Endothelial cell of umbilical vein (primary cell): ENCODE measurements around the gene NMT1. TPM values are rescaled to one million over a fixed set of nuclear protein-coding genes. Genes with fewer than 3 reads are reported as not detected.

Source experiments
- BruUV-seq: library from RNA; stranded (reverse); fragments of 400-500 nt; replicated peaks from 2 replicates; lab custom pipeline; 2021; lab: Mats Ljungman, UMichigan
- CTCF ChIA-PET: fragments of 300-600, 350-600 bp; sonication (Branson Sonifier 250); formaldehyde crosslinking; loops from one replicate; lab custom pipeline; 2021; ENCODE audit warnings: antibody characterized with exemption, inconsistent platforms; lab: Charles Lee
- POLR2A ChIA-PET: fragments of 300-600, 350-600 bp; sonication (Branson Sonifier 250); formaldehyde crosslinking; loops from one replicate; lab custom pipeline; 2021; ENCODE audit warnings: antibody characterized with exemption, inconsistent platforms; lab: Charles Lee
- DNase-seq: peaks from one replicate; pipeline ENCODE4 v3.0.0-alpha.2; 2011; ENCODE audit warnings: low read depth, low spot score
- FAIRE-seq: peaks from 2 replicates; lab custom pipeline; 2011; peaks lifted over from hg19 to GRCh38; lab: Jason Lieb, UNC
- H2AFZ ChIP-seq: 2 replicates; pipeline ENCODE4 v1.6.0; 2012; ENCODE audit warnings: low read depth, low read length, control low read depth, inconsistent platforms
- H3K27ac ChIP-seq: 2 replicates; pipeline ENCODE4 v1.5.1; 2011; ENCODE audit warnings: low read depth, mild to moderate bottlenecking, control low read depth, low read length, moderate library complexity; ENCODE audit not compliant: insufficient read depth
- H3K27me3 ChIP-seq, 2 experiments: 2 replicates each; pipeline versions ENCODE4 v1.6.0 to v1.6.1; 2011; ENCODE audit warnings: low read length in 2 of 2, mixed read lengths in 1 of 2; ENCODE audit not compliant: control insufficient read depth in 2 of 2, insufficient read depth in 2 of 2
- H3K36me3 ChIP-seq, 2 experiments: 2 replicates in 1 of 2; 3 replicates in 1 of 2; pipeline ENCODE4 v1.5.1; 2011; ENCODE audit warnings: low read length in 2 of 2, mild to moderate bottlenecking in 1 of 2, moderate library complexity in 1 of 2; ENCODE audit not compliant: control insufficient read depth in 2 of 2, insufficient read depth in 2 of 2; ENCODE audit errors: extremely low read depth in 1 of 2
- H3K4me1 ChIP-seq: 3 replicates; pipeline ENCODE4 v1.5.1; 2011; ENCODE audit warnings: mild to moderate bottlenecking, low read length; ENCODE audit not compliant: control insufficient read depth, insufficient read depth; ENCODE audit errors: extremely low read depth
- H3K4me2 ChIP-seq: 2 replicates; pipeline ENCODE4 v1.6.1; 2011; ENCODE audit warnings: low read length, control low read depth, mixed read lengths; ENCODE audit not compliant: insufficient read depth
- H3K4me3 ChIP-seq, 3 experiments: fragments of 200-600 bp in 1 of 3; sonication (generic), shearing (Covaris generic) in 1 of 3; replicated peaks in 1 of 3; 2 replicates each; pipeline ENCODE4 v1.5.1; 2011 to 2016; ENCODE audit warnings: control low read depth in 3 of 3, low read length in 3 of 3, mild to moderate bottlenecking in 2 of 3, inconsistent platforms in 1 of 3, low read depth in 1 of 3, moderate library complexity in 1 of 3; ENCODE audit not compliant: insufficient read depth in 1 of 3
- H3K79me2 ChIP-seq: 2 replicates; pipeline ENCODE4 v1.6.0; 2012; ENCODE audit warnings: low read length, inconsistent platforms; ENCODE audit not compliant: control insufficient read depth, insufficient read depth
- H3K9ac ChIP-seq: replicated peaks from 2 replicates; pipeline ENCODE3; 2011; ENCODE audit warnings: low read length, control low read depth; ENCODE audit not compliant: insufficient read depth; ENCODE audit errors: extremely low read depth
- H3K9me1 ChIP-seq: replicated peaks from 3 replicates; pipeline ENCODE4 v1.6.0; 2011; ENCODE audit warnings: mild to moderate bottlenecking, low read length; ENCODE audit not compliant: control insufficient read depth, insufficient read depth; ENCODE audit errors: extremely low read depth
- H3K9me3 ChIP-seq: replicated peaks from 2 replicates; pipeline ENCODE4 v1.5.1; 2012; ENCODE audit warnings: low read length, inconsistent platforms; ENCODE audit not compliant: control insufficient read depth, insufficient read depth
- H4K20me1 ChIP-seq: replicated peaks from 2 replicates; pipeline ENCODE3; 2011; ENCODE audit warnings: mild to moderate bottlenecking, low read length; ENCODE audit not compliant: control insufficient read depth, insufficient read depth; ENCODE audit errors: extremely low read depth
- CTCF ChIP-seq, 2 donors: IDR thresholded peaks; 1 replicate in 1 of 2; 2 replicates in 1 of 2; pipeline ENCODE4 v1.5.1; 2011; ENCODE audit warnings: low read length in 2 of 2, mild to moderate bottlenecking in 2 of 2, moderate library complexity in 2 of 2, control low read depth in 1 of 2, inconsistent platforms in 1 of 2, low read depth in 1 of 2; ENCODE audit not compliant: insufficient read depth in 1 of 2; ENCODE audit errors: extremely low read depth in 1 of 2
- EZH2 ChIP-seq: IDR thresholded peaks from 2 replicates; pipeline ENCODE4 v1.6.1; 2012; ENCODE audit warnings: borderline replicate concordance, low read depth, mild to moderate bottlenecking, moderate library complexity, low read length, inconsistent platforms; ENCODE audit not compliant: severe bottlenecking
- FOS ChIP-seq: IDR thresholded peaks from 2 replicates; pipeline ENCODE4 v1.6.1; 2011; ENCODE audit warnings: mild to moderate bottlenecking, low read length, moderate library complexity, borderline replicate concordance; ENCODE audit not compliant: insufficient read depth
- GATA2 ChIP-seq: IDR thresholded peaks from 2 replicates; pipeline ENCODE4 v1.7.0; 2011; ENCODE audit warnings: low read depth, mild to moderate bottlenecking, moderate library complexity, mixed read lengths, low read length; ENCODE audit not compliant: insufficient read length, insufficient read depth
- JUN ChIP-seq: IDR thresholded peaks from 2 replicates; pipeline ENCODE4 v1.6.1; 2011; ENCODE audit warnings: borderline replicate concordance, low read depth; ENCODE audit not compliant: insufficient read length, insufficient read depth
- MAX ChIP-seq: IDR thresholded peaks from 2 replicates; pipeline ENCODE4 v1.6.1; 2011; ENCODE audit not compliant: insufficient read depth, insufficient read length
- MYC ChIP-seq: IDR thresholded peaks from one replicate; pipeline ENCODE4 v1.6.1; 2011; ENCODE audit warnings: mild to moderate bottlenecking, low read depth, low read length
- POLR2A ChIP-seq: IDR thresholded peaks from 2 replicates; pipeline ENCODE4 v1.6.1; 2012; ENCODE audit warnings: low read depth, mild to moderate bottlenecking, control low read depth, low read length
- POLR2AphosphoS5 ChIP-seq: IDR thresholded peaks from 2 replicates; pipeline ENCODE4 v1.6.1; 2012; ENCODE audit warnings: low read depth, mild to moderate bottlenecking, control low read depth, low read length, moderate library complexity; ENCODE audit not compliant: insufficient read depth
- dilution Hi-C: fragments of 300-500 bp; cut with MboI; formaldehyde crosslinking; loops from one replicate; pipeline ENCODE4 v1.15.0; 2019; ENCODE audit warnings: low sequenced_read_pairs; ENCODE audit not compliant: extremely low pct_ligation_motif_present
- intact Hi-C: fragments of 100-400 bp; cut with micrococcal nuclease; formaldehyde crosslinking; loops from one replicate; pipeline ENCODE4 v1.10.0; 2022
- polyA plus RNA-seq, 4 experiments: library from polyadenylated mRNA; depleted of rRNA in 3 of 4; stranded (reverse) in 3 of 4; unstranded in 1 of 4; fragments of >200 nt; gene quantifications; 2 replicates each; pipeline versions ENCODE4 v1.2.1 to v1.2.3, GENCODE V29; 2011 to 2012; ENCODE audit warnings: missing spikeins in 1 of 4
- total RNA-seq: library from RNA; stranded (reverse); gene quantifications from 2 replicates; pipeline ENCODE4 v1.2.3, GENCODE V29; 2021

Gene NMT1
- total and polyA plus RNA-seq, 2 donors (not counting 3 experiments of a cell fraction or from before 2014, with no cell fraction given) = 37.6 to 135 TPM

- no peak for DNase-seq
- Histone ChIP-seq H3K9ac (no peak overlapping the region), H3K27me3 (peaks cover 0 to 4% of the 10 kb centered on the region in 2 experiments), H3K9me1 (no peaks in the 10 kb centered on the region), H3K4me3 (no peak overlapping the region), H3K79me2 (no peaks in the 10 kb centered on the region), H3K4me1 (no peaks in the 10 kb centered on the region), H3K4me2 (no peak overlapping the region), H2AFZ (no peak overlapping the region), H3K9me3 (no peaks in the 10 kb centered on the region), H3K27ac (no peak overlapping the region), H4K20me1 (no peaks in the 10 kb centered on the region), H3K36me3 (no peaks in the 10 kb centered on the region)
- intact Hi-C loops = no loop called here
- FAIRE-seq = no peak
- BruUV-seq = no TSS peak
- ChIA-PET CTCF (interaction anchor here (1.0 to 1.8 kb wide), 4 partner anchors 9 to 124 kb away, joined by 3 to 7 read pairs (median 4); partner anchors contain the start of genes ACBD4 and C1QL1), POLR2A (no interaction called here)
- dilution Hi-C loops = no loop called here
- TF ChIP-seq EZH2 (no peak), JUN (no peak), MAX (no peak), CTCF (IDR thresholded peaks at IDR 0.05; ENCODE audit: extremely low read depth in 1 of 2, insufficient read depth in 1 of 2, low read depth in 1 of 2, low read length in 2 of 2) (no peak), GATA2 (no peak), FOS (no peak), POLR2AphosphoS5 (no peak), MYC (no peak), POLR2A (no peak)
Measured at GRCh38 chr17:45011767-45012166, 49.4 kb upstream of the NMT1 start.
